SK-N-SH (cell line): ENCODE measurements around the gene AHR.
"Not testable (repeated sequence)": the region's sequence is repeated elsewhere in the genome, so short reads cannot be mapped to it uniquely, and the experiment has no call there.

Experiments used
- EP300 ChIP-seq, 2 experiments: IDR thresholded peaks; 2 replicates each; pipeline versions ENCODE4 v1.4.0 to v1.6.1; 2012; ENCODE audit warnings: borderline replicate concordance in 1 of 2, low read depth in 1 of 2, low read length in 1 of 2
- EZH2phosphoT487 ChIP-seq: fragments of 200-600 bp; sonication (generic); IDR thresholded peaks from 2 replicates; pipeline ENCODE4 v1.6.1; 2017; ENCODE audit warnings: low read depth, mixed run types, mild to moderate bottlenecking, antibody characterized with exemption, moderate library complexity, borderline replicate concordance
- NRF1 ChIP-seq: IDR thresholded peaks from 2 replicates; pipeline ENCODE4 v1.6.1; 2012; ENCODE audit warnings: low read depth, mild to moderate bottlenecking, low read length
- RCOR1 ChIP-seq: fragments of 150-350 bp; IDR thresholded peaks from 2 replicates; pipeline ENCODE4 v1.6.1; 2017; ENCODE audit warnings: antibody characterized with exemption, low read length
- SIN3A ChIP-seq: IDR thresholded peaks from 2 replicates; pipeline ENCODE4 v1.6.1; 2012; ENCODE audit warnings: low read depth, mild to moderate bottlenecking, low read length, moderate library complexity, borderline replicate concordance
- TF ChIP-seq, protein P1 (sequence below): fragments of 200-600 bp; sonication (generic); IDR thresholded peaks from 2 replicates; pipeline ENCODE4 v1.6.1; 2017; ENCODE audit warnings: antibody characterized with exemption, mild to moderate bottlenecking, moderate library complexity
- TF ChIP-seq, protein P2 (sequence below): fragments of 150-350 bp; IDR thresholded peaks from 2 replicates; pipeline ENCODE4 v1.6.1; 2016; ENCODE audit warnings: mild to moderate bottlenecking, low read depth, low read length
- TF ChIP-seq, protein P3 (sequence below): IDR thresholded peaks from 2 replicates; pipeline ENCODE4; 2012

DNA sequence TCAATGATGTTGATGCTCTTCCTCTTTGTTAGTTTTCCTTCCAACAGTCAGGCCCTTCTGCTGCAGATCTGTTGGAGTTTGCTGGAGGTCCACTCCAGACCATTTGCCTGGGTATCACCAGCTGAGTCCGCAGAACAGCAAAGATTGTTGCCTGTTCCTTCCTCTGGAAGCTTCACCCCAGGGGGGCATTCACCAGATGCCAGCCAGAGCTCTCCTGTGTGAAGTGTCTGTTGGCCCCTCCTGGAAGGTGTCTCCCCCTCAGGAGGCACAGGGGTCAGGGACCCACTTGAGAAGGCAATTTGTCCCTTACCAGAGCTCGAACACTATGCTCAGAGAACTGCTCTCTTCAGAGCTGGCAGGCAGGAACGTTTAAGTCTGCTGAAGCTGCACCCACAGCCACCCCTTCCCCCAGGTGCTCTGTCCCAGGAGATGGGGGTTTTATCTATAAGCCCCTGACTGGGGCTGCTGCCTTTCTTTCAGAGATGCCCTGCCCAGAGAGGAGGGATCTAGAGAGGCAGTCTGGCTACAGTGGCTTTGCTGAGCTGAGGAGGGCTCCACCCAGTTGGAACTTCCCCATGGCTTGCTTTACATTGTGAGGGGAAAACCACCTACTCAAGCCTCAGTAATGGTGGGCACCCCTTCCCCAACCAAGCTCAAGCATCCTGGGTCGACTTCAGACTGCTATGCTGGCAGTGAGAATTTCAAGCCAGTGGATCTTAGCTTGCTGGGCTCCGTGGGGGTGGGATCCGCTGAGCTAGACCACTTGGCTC is 55.4 kb downstream of the AHR start:
- TF ChIP-seq, protein P1, sequence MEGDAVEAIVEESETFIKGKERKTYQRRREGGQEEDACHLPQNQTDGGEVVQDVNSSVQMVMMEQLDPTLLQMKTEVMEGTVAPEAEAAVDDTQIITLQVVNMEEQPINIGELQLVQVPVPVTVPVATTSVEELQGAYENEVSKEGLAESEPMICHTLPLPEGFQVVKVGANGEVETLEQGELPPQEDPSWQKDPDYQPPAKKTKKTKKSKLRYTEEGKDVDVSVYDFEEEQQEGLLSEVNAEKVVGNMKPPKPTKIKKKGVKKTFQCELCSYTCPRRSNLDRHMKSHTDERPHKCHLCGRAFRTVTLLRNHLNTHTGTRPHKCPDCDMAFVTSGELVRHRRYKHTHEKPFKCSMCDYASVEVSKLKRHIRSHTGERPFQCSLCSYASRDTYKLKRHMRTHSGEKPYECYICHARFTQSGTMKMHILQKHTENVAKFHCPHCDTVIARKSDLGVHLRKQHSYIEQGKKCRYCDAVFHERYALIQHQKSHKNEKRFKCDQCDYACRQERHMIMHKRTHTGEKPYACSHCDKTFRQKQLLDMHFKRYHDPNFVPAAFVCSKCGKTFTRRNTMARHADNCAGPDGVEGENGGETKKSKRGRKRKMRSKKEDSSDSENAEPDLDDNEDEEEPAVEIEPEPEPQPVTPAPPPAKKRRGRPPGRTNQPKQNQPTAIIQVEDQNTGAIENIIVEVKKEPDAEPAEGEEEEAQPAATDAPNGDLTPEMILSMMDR, result not testable (repeated sequence)
- TF ChIP-seq, protein P2, sequence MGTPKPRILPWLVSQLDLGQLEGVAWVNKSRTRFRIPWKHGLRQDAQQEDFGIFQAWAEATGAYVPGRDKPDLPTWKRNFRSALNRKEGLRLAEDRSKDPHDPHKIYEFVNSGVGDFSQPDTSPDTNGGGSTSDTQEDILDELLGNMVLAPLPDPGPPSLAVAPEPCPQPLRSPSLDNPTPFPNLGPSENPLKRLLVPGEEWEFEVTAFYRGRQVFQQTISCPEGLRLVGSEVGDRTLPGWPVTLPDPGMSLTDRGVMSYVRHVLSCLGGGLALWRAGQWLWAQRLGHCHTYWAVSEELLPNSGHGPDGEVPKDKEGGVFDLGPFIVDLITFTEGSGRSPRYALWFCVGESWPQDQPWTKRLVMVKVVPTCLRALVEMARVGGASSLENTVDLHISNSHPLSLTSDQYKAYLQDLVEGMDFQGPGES, result not testable (repeated sequence)
- TF ChIP-seq, protein P3, sequence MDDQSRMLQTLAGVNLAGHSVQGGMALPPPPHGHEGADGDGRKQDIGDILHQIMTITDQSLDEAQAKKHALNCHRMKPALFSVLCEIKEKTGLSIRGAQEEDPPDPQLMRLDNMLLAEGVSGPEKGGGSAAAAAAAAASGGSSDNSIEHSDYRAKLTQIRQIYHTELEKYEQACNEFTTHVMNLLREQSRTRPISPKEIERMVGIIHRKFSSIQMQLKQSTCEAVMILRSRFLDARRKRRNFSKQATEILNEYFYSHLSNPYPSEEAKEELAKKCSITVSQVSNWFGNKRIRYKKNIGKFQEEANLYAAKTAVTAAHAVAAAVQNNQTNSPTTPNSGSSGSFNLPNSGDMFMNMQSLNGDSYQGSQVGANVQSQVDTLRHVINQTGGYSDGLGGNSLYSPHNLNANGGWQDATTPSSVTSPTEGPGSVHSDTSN, result not testable (repeated sequence)
- not testable (repeated sequence) for TF ChIP-seq NRF1; EZH2phosphoT487; EP300 (IDR thresholded peaks at IDR 0.05; ENCODE audit: borderline replicate concordance in 1 of 2, low read depth in 1 of 2, low read length in 1 of 2); SIN3A; RCOR1
